ENCODE measurements around the gene TIMM10. TPM values are rescaled to one million over a fixed set of nuclear protein-coding genes. Genes with fewer than 3 reads are reported as not detected.

The TIMM10 gene
- total RNA-seq, 1 experiment from 2014 or later = 68.5 TPM

- intact Hi-C loops (cut with micrococcal nuclease; ENCODE audit: unreplicated experiment) = no loop called here
- Mint-ChIP-seq H3K4me3 (ENCODE audit: low read depth, unreplicated experiment) (no peak overlapping the region), H3K36me3 (ENCODE audit: insufficient read depth, unreplicated experiment) (peaks cover 21% of the 10 kb centered on the region), H3K9me3 (ENCODE audit: low read depth, unreplicated experiment) (no peaks in the 10 kb centered on the region), H3K4me1 (ENCODE audit: low read depth, unreplicated experiment) (peaks cover 44% of the 10 kb centered on the region), H3K27ac (ENCODE audit: unreplicated experiment) (no peak overlapping the region), H3K27me3 (ENCODE audit: unreplicated experiment) (no peaks in the 10 kb centered on the region)
- no peak for DNase-seq
- CTCF ChIA-PET = no interaction called here
- BruUV-seq (replicated peaks) = no TSS peak
- TF ChIP-seq CTCF (IDR thresholded peaks at IDR 0.05; ENCODE audit: unreplicated experiment) = no peak
These were observed 29.6 kb downstream of the TIMM10 start for GRCh38 chr11:57500926-57501325.

- peak overlapping the region; percentile 57 for H3K4me3 Mint-ChIP-seq (ENCODE audit: low read depth, unreplicated experiment)
- CTCF ChIA-PET = no interaction called here
- H3K9me3 Mint-ChIP-seq (ENCODE audit: low read depth, unreplicated experiment) = no peaks in the 10 kb centered on the region
- no peak for TF ChIP-seq CTCF (IDR thresholded peaks at IDR 0.05; ENCODE audit: unreplicated experiment)
- DNase-seq = no peak
- peak overlapping the region; percentile 17 for H3K27ac Mint-ChIP-seq (ENCODE audit: unreplicated experiment)
- H3K36me3 Mint-ChIP-seq (ENCODE audit: insufficient read depth, unreplicated experiment) = peaks cover 25% of the 10 kb centered on the region
- peaks cover 44% of the 10 kb centered on the region for H3K4me1 Mint-ChIP-seq (ENCODE audit: low read depth, unreplicated experiment)
- BruUV-seq (replicated peaks) = no TSS peak
- H3K27me3 Mint-ChIP-seq (ENCODE audit: unreplicated experiment) = no peaks in the 10 kb centered on the region
- intact Hi-C loops (cut with micrococcal nuclease; ENCODE audit: unreplicated experiment) = no loop called here
These were observed 30.0 kb downstream of the TIMM10 start for GRCh38 chr11:57500515-57500914.

- Mint-ChIP-seq H3K4me3 (ENCODE audit: low read depth, unreplicated experiment) (peak overlapping the region; percentile 57), H3K4me1 (ENCODE audit: low read depth, unreplicated experiment) (peaks cover 44% of the 10 kb centered on the region), H3K27me3 (ENCODE audit: unreplicated experiment) (no peaks in the 10 kb centered on the region), H3K36me3 (ENCODE audit: insufficient read depth, unreplicated experiment) (peaks cover 25% of the 10 kb centered on the region), H3K9me3 (ENCODE audit: low read depth, unreplicated experiment) (no peaks in the 10 kb centered on the region), H3K27ac (ENCODE audit: unreplicated experiment) (peak overlapping the region; percentile 17)
- TF ChIP-seq CTCF (IDR thresholded peaks at IDR 0.05; ENCODE audit: unreplicated experiment) = no peak
- DNase-seq = no peak
- no TSS peak for BruUV-seq (replicated peaks)
- intact Hi-C loops (cut with micrococcal nuclease; ENCODE audit: unreplicated experiment) = no loop called here
- CTCF ChIA-PET = no interaction called here
These were observed 30.5 kb downstream of the TIMM10 start for GRCh38 chr11:57499983-57500461.

GRCh38 chr11:57499413-57499982 lies 31.1 kb downstream of the TIMM10 start:
- intact Hi-C loops (cut with micrococcal nuclease; ENCODE audit: unreplicated experiment) = no loop called here
- DNase-seq = peak; percentile 94
- CTCF ChIA-PET = no interaction called here
- no peaks in the 10 kb centered on the region for H3K9me3 Mint-ChIP-seq (ENCODE audit: low read depth, unreplicated experiment)
- no TSS peak for BruUV-seq (replicated peaks)
- H3K27me3 Mint-ChIP-seq (ENCODE audit: unreplicated experiment) = no peaks in the 10 kb centered on the region
- H3K4me1 Mint-ChIP-seq (ENCODE audit: low read depth, unreplicated experiment) = peaks cover 44% of the 10 kb centered on the region
- no peak for TF ChIP-seq CTCF (IDR thresholded peaks at IDR 0.05; ENCODE audit: unreplicated experiment)
- H3K27ac Mint-ChIP-seq (ENCODE audit: unreplicated experiment) = peak overlapping the region; percentile 17
- H3K36me3 Mint-ChIP-seq (ENCODE audit: insufficient read depth, unreplicated experiment) = peaks cover 25% of the 10 kb centered on the region
- H3K4me3 Mint-ChIP-seq (ENCODE audit: low read depth, unreplicated experiment) = peak overlapping the region; percentile 57
